Thoracic aorta (tissue), 2 donors: ENCODE data around the gene VGLL4. TPM values are rescaled to one million over a fixed set of nuclear protein-coding genes. Genes with fewer than 3 reads are reported as not detected.
A peak's percentile ranks its signal among the peaks of the same experiment; 100 is the strongest.

Experiments
- ATAC-seq: fragments of 150-250 bp; one replicate; pipeline ENCODE4 v1.8.0; 2017; ENCODE audit warnings: low read depth; ENCODE audit not compliant: insufficient number of reproducible peaks, low FRiP score
- DNase-seq: peaks from one replicate; pipeline ENCODE4 v3.0.0-alpha.2; 2020; ENCODE audit warnings: low spot score
- H3K27ac ChIP-seq, 2 donors: fragments of 200-600 bp; sonication (generic); 1 replicate in 1 of 2; 2 replicates in 1 of 2; pipeline ENCODE4 v1.5.1; 2016; ENCODE audit warnings: mild to moderate bottlenecking in 2 of 2, moderate library complexity in 2 of 2
- H3K27me3 ChIP-seq: fragments of 200-600 bp; sonication (generic); replicated peaks from 2 replicates; pipeline ENCODE4 v1.6.0; 2016; ENCODE audit warnings: mild to moderate bottlenecking; ENCODE audit not compliant: insufficient read depth
- H3K36me3 ChIP-seq: fragments of 200-600 bp; sonication (generic); one replicate; pipeline ENCODE4 v1.5.1; 2016
- H3K4me1 ChIP-seq, 2 donors: fragments of 200-600 bp; sonication (generic); 1 replicate in 1 of 2; 2 replicates in 1 of 2; pipeline versions ENCODE4 v1.5.1 to v1.6.0; 2016; ENCODE audit warnings: low read depth in 2 of 2, mild to moderate bottlenecking in 1 of 2; ENCODE audit not compliant: control insufficient read depth in 1 of 2
- H3K4me3 ChIP-seq: fragments of 200-600 bp; sonication (generic); 2 replicates; pipeline ENCODE4 v1.5.1; 2016; ENCODE audit warnings: mild to moderate bottlenecking
- H3K9me3 ChIP-seq: fragments of 200-600 bp; sonication (generic); 2 replicates; pipeline ENCODE4 v1.5.1; 2016
- CTCF ChIP-seq: fragments of 200-600 bp; sonication (generic); IDR thresholded peaks from one replicate; pipeline ENCODE4 v1.5.1; 2019; ENCODE audit warnings: antibody characterized with exemption
- total RNA-seq, 2 donors: library from RNA; depleted of rRNA; stranded (reverse); fragments of >200 nt; gene quantifications; one replicate each; pipeline versions ENCODE4 v1.1.0 to v1.2.3, GENCODE V29; 2016

The VGLL4 gene
- total RNA-seq, 2 donors from 2014 or later, result 113 to 114 TPM

GRCh38 chr3:11651900-11652299, 8.2 kb upstream of the VGLL4 start:
- Histone ChIP-seq H3K4me1 (peaks cover 3 to 25% of the 10 kb centered on the region in 2 donors), H3K9me3 (no peaks in the 10 kb centered on the region), H3K4me3 (no peak overlapping the region), H3K36me3 (no peaks in the 10 kb centered on the region), H3K27ac (no peak overlapping the region), H3K27me3 (no peaks in the 10 kb centered on the region)
- no peak for ATAC-seq
- DNase-seq, result no peak
- peak; percentile 58 for TF ChIP-seq CTCF

- ATAC-seq, result no peak
- DNase-seq, result no peak
- Histone ChIP-seq H3K4me1 (peaks cover 3 to 21% of the 10 kb centered on the region in 2 donors), H3K27me3 (no peaks in the 10 kb centered on the region), H3K27ac (peak overlapping the region in 1 of 2 donors; percentile 1), H3K4me3 (no peak overlapping the region), H3K9me3 (no peaks in the 10 kb centered on the region), H3K36me3 (no peaks in the 10 kb centered on the region)
- TF ChIP-seq CTCF, result no peak
Observed at GRCh38 chr3:11651477-11651876, 7.8 kb upstream of the VGLL4 start.

- no peak overlapping the region for H3K27ac ChIP-seq
- no peaks in the 10 kb centered on the region for H3K9me3 ChIP-seq
- no peaks in the 10 kb centered on the region for H3K27me3 ChIP-seq
- H3K4me1 ChIP-seq, result peaks cover 3 to 16% of the 10 kb centered on the region in 2 donors
- no peak for TF ChIP-seq CTCF
- ATAC-seq (no peak), DNase-seq (no peak)
- H3K4me3 ChIP-seq, result no peak overlapping the region
- no peaks in the 10 kb centered on the region for H3K36me3 ChIP-seq
Observed at GRCh38 chr3:11650391-11650790, 6.7 kb upstream of the VGLL4 start.

GRCh38 chr3:11648735-11649134, 5.0 kb upstream of the VGLL4 start:
- no peaks in the 10 kb centered on the region for H3K27me3 ChIP-seq
- no peak for ATAC-seq
- no peak overlapping the region for H3K27ac ChIP-seq
- H3K9me3 ChIP-seq, result no peaks in the 10 kb centered on the region
- DNase-seq, result no peak
- no peak for TF ChIP-seq CTCF
- no peaks in the 10 kb centered on the region for H3K36me3 ChIP-seq
- H3K4me3 ChIP-seq, result no peak overlapping the region
- peaks cover 3 to 19% of the 10 kb centered on the region in 2 donors for H3K4me1 ChIP-seq

- Histone ChIP-seq H3K36me3 (no peaks in the 10 kb centered on the region), H3K27ac (peak overlapping the region; percentile 89 to 96), H3K9me3 (no peaks in the 10 kb centered on the region), H3K4me1 (peaks cover 23 to 40% of the 10 kb centered on the region in 2 donors), H3K27me3 (no peaks in the 10 kb centered on the region), H3K4me3 (peak overlapping the region; percentile 88)
- no peak for TF ChIP-seq CTCF
- ATAC-seq (no peak), DNase-seq (no peak)
Observed at GRCh38 chr3:11643201-11643603, 513 bp downstream of the VGLL4 start.
